GM19397 (cell line): ENCODE measurements around the gene SEMA4C.
A peak's percentile ranks its signal among the peaks of the same experiment; 100 is the strongest.

Experiments used
- ATAC-seq: cut with Tn5 transposase; IDR thresholded peaks from one replicate; pipeline ENCODE4 v1.9.1; 2021; ENCODE audit warnings: mild to moderate bottlenecking, moderate library complexity; ENCODE audit not compliant: unreplicated experiment

SEMA4C gene

GRCh38 chr2:96869822-96870625 lies at the start of gene SEMA4C:
Gene SEMA4C, minus strand, starts transcription at chr2:96870080. Its CDS starts 2,194 bp downstream, at chr2:96867886.
- peak; percentile 26 for ATAC-seq

GRCh38 chr2:96918754-96919550 lies 49.1 kb upstream of the SEMA4C start:
- no peak for ATAC-seq

- ATAC-seq, result no peak
Measured at GRCh38 chr2:96918092-96918753, 48.3 kb upstream of the SEMA4C start.

GRCh38 chr2:96916646-96917543 lies 47.0 kb upstream of the SEMA4C start:
- no peak for ATAC-seq

GRCh38 chr2:96916156-96916630 lies 46.3 kb upstream of the SEMA4C start:
- no peak for ATAC-seq

- no peak for ATAC-seq
Measured at GRCh38 chr2:96914332-96914731, 44.5 kb upstream of the SEMA4C start.

GRCh38 chr2:96913398-96914202 lies 43.7 kb upstream of the SEMA4C start:
- ATAC-seq, result no peak

GRCh38 chr2:96913117-96913397 lies 43.2 kb upstream of the SEMA4C start:
- no peak for ATAC-seq

GRCh38 chr2:96912346-96913116 lies 42.7 kb upstream of the SEMA4C start:
- ATAC-seq, result no peak

GRCh38 chr2:96909611-96910021 lies 39.7 kb upstream of the SEMA4C start:
- ATAC-seq, result no peak

- ATAC-seq, result no peak
Measured at GRCh38 chr2:96907115-96908041, 37.5 kb upstream of the SEMA4C start.

- ATAC-seq, result no peak
Measured at GRCh38 chr2:96906729-96907114, 36.8 kb upstream of the SEMA4C start.

- no peak for ATAC-seq
Measured at GRCh38 chr2:96903815-96904214, 33.9 kb upstream of the SEMA4C start.

- no peak for ATAC-seq
Measured at GRCh38 chr2:96903318-96903717, 33.4 kb upstream of the SEMA4C start.

GRCh38 chr2:96900237-96900636 lies 30.4 kb upstream of the SEMA4C start:
- no peak for ATAC-seq

GRCh38 chr2:96899413-96899741 lies 29.5 kb upstream of the SEMA4C start:
- no peak for ATAC-seq

- no peak for ATAC-seq
Measured at GRCh38 chr2:96898641-96899412, 28.9 kb upstream of the SEMA4C start.
